GM12878 (cell line): ENCODE measurements around the gene POLD1. TPM values are rescaled to one million over a fixed set of nuclear protein-coding genes. Genes with fewer than 3 reads are reported as not detected.

Source experiments
- EGR1 ChIP-seq, 2 experiments: IDR thresholded peaks; 1 replicate in 1 of 2; 2 replicates in 1 of 2; pipeline ENCODE4 v1.6.1; 2011 to 2012; ENCODE audit warnings: low read depth in 2 of 2, low read length in 2 of 2, borderline replicate concordance in 1 of 2, mild to moderate bottlenecking in 1 of 2, moderate library complexity in 1 of 2
- ETV6 ChIP-seq, 2 experiments: fragments of 450-650 bp in 1 of 2; IDR thresholded peaks in 1 of 2; conservative IDR thresholded peaks in 1 of 2; 2 replicates each; pipeline ENCODE4 v1.6.1; 2014; ENCODE audit warnings: antibody characterized with exemption in 1 of 2, borderline replicate concordance in 1 of 2, low read depth in 1 of 2, mild to moderate bottlenecking in 1 of 2, moderate library complexity in 1 of 2
- HCFC1 ChIP-seq: fragments of 150-350 bp; IDR thresholded peaks from 2 replicates; pipeline ENCODE4 v1.6.1; 2014; ENCODE audit warnings: low read length
- JUNB ChIP-seq: IDR thresholded peaks from 2 replicates; pipeline ENCODE4 v1.6.1; 2016; ENCODE audit warnings: antibody characterized with exemption, mild to moderate bottlenecking
- KAT2A ChIP-seq: conservative IDR thresholded peaks from 2 replicates; pipeline ENCODE4 v1.6.1; 2011; ENCODE audit warnings: low read depth, low read length; ENCODE audit not compliant: control insufficient read depth
- KLF5 ChIP-seq: fragments of 450-650 bp; IDR thresholded peaks from 2 replicates; pipeline ENCODE4 v1.6.1; 2014; ENCODE audit warnings: mild to moderate bottlenecking; ENCODE audit not compliant: partially characterized antibody
- MTA2 ChIP-seq: fragments of 450-650 bp; IDR thresholded peaks from 2 replicates; pipeline ENCODE4 v1.6.1; 2016; ENCODE audit warnings: low read depth, mild to moderate bottlenecking, moderate library complexity
- MTA3 ChIP-seq: IDR thresholded peaks from 2 replicates; pipeline ENCODE4 v1.6.1; 2012; ENCODE audit warnings: low read length, inconsistent platforms, borderline replicate concordance
- NR2C2 ChIP-seq: IDR thresholded peaks from 2 replicates; pipeline ENCODE4 v1.6.1; 2011; ENCODE audit warnings: borderline replicate concordance, low read depth; ENCODE audit not compliant: control insufficient read depth, insufficient read length
- NR2F1 ChIP-seq: fragments of 450-650 bp; conservative IDR thresholded peaks from 2 replicates; pipeline ENCODE4 v1.6.1; 2017; ENCODE audit warnings: mild to moderate bottlenecking
- POLR2AphosphoS5 ChIP-seq: IDR thresholded peaks from 2 replicates; pipeline ENCODE4 v1.6.1; 2011; ENCODE audit warnings: mild to moderate bottlenecking, low read length, inconsistent platforms
- RBBP5 ChIP-seq: fragments of 200-600 bp; sonication (generic); conservative IDR thresholded peaks from 2 replicates; pipeline ENCODE4 v1.6.1; 2016
- RCOR1 ChIP-seq: conservative IDR thresholded peaks from 2 replicates; pipeline ENCODE4 v1.6.1; 2012; ENCODE audit warnings: low read depth, low read length, improper control_type of control experiment
- SMAD5 ChIP-seq: IDR thresholded peaks from 2 replicates; pipeline ENCODE4 v1.6.1; 2016; ENCODE audit warnings: antibody characterized with exemption, low read depth
- TAF1 ChIP-seq: IDR thresholded peaks from 2 replicates; pipeline ENCODE4 v1.6.1; 2011; ENCODE audit warnings: mild to moderate bottlenecking, low read depth, low read length, borderline replicate concordance
- ZSCAN29 ChIP-seq: fragments of 450-650 bp; IDR thresholded peaks from 2 replicates; pipeline ENCODE4 v1.6.1; 2017; ENCODE audit warnings: mild to moderate bottlenecking, moderate library complexity
- polyA plus RNA-seq, 11 experiments: library from polyadenylated mRNA; depleted of rRNA in 4 of 11; unstranded in 6 of 11; stranded (reverse) in 5 of 11; fragments of >200 nt; fragmentation: Nextera tagmentation in 4 of 11; fragmentation: Illumina TruSeq in 1 of 11; extraction: Ambion mirVana in 4 of 11; extraction: Trizol in 1 of 11; gene quantifications; 1 replicate in 1 of 11; 2 replicates in 10 of 11; pipeline versions ENCODE4 v1.2.1 to v1.2.3, GENCODE V29; 2011 to 2016; ENCODE audit warnings: inconsistent platforms in 2 of 11, missing spikeins in 2 of 11, low read depth in 1 of 11
- total RNA-seq, 4 experiments: library from RNA; depleted of rRNA in 3 of 4; stranded (reverse); fragments of >200 nt in 3 of 4; fragmentation: Illumina TruSeq in 1 of 4; extraction: Trizol in 1 of 4; gene quantifications; 2 replicates each; pipeline versions ENCODE4 v1.2.1 to v1.2.3, GENCODE V29; 2013 to 2021
- TF ChIP-seq, protein P1 (sequence below): IDR thresholded peaks from 2 replicates; pipeline ENCODE4 v1.6.1; 2011; ENCODE audit warnings: mild to moderate bottlenecking, low read depth, low read length, moderate library complexity; ENCODE audit not compliant: insufficient replicate concordance
- TF ChIP-seq, protein P2 (sequence below): fragments of 450-650 bp; formaldehyde crosslinking; IDR thresholded peaks from 2 replicates; pipeline ENCODE4 v1.4.0; 2020; ENCODE audit warnings: mild to moderate bottlenecking, moderate library complexity
- TF ChIP-seq, protein P3 (sequence below): IDR thresholded peaks from 2 replicates; pipeline ENCODE4 v1.6.1; 2011; ENCODE audit warnings: low read depth, mild to moderate bottlenecking, low read length, moderate library complexity, borderline replicate concordance; ENCODE audit errors: extremely low read depth
- TF ChIP-seq, protein P4 (sequence below): IDR thresholded peaks from 2 replicates; pipeline ENCODE4 v1.6.1; 2011; ENCODE audit warnings: low read depth, low read length, improper control_type of control experiment, borderline replicate concordance

POLD1 gene
- total and polyA plus RNA-seq, 10 of the 15 experiments (the other 5 are each of a cell fraction or from before 2014, with no cell fraction given), result 0.76 to 165 (median 63.4) TPM

DNA sequence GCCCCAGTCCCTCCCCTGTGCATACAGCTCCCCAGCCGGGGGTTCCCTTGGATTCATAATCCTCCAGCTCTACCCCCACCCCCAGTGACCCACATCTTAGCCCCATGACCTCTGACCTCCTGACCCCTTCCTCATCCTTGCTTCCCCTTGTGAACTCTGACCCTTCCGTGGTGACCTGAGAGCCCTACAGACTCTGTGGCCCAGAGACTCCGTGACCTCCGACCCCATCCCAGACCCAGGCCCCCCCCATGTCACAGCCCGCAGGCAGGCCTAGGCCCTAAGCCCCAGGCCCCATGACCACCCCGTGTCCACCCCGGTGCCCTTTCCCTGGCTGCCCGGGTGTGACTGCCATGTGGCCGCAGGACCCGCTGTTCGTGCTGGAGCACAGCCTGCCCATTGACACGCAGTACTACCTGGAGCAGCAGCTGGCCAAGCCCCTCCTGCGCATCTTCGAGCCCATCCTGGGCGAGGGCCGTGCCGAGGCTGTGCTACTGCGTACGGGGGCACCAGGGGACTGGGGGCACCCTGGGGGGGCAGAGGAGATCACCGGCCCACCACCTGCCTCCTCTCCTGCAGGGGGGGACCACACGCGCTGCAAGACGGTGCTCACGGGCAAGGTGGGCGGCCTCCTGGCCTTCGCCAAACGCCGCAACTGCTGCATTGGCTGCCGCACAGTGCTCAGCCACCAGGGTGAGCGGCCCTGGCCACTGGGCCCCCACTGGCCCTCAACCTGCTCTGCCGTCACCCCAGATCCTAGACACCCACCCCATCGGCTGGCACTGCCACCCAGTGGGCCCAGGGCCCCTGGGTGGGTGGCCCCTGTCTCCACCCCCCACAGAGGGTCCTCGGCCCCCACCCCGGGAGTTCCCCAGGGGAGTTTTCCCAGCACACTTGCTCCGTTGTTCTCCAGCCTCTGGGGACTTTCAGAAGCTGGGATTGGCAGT is 32.2 kb downstream of the POLD1 start (continued):
- TF ChIP-seq, protein P1, sequence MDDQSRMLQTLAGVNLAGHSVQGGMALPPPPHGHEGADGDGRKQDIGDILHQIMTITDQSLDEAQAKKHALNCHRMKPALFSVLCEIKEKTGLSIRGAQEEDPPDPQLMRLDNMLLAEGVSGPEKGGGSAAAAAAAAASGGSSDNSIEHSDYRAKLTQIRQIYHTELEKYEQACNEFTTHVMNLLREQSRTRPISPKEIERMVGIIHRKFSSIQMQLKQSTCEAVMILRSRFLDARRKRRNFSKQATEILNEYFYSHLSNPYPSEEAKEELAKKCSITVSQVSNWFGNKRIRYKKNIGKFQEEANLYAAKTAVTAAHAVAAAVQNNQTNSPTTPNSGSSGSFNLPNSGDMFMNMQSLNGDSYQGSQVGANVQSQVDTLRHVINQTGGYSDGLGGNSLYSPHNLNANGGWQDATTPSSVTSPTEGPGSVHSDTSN, result no peak
- TF ChIP-seq SMAD5, result no peak
- TF ChIP-seq NR2F1, result peak; percentile 100
- TF ChIP-seq RBBP5, result no peak
- peak; percentile 77 for TF ChIP-seq NR2C2
- TF ChIP-seq JUNB, result no peak
- no peak for TF ChIP-seq MTA3
- no peak for TF ChIP-seq HCFC1
- TF ChIP-seq RCOR1, result no peak
- no peak for TF ChIP-seq KLF5
- no peak for TF ChIP-seq KAT2A
- TF ChIP-seq, protein P2, sequence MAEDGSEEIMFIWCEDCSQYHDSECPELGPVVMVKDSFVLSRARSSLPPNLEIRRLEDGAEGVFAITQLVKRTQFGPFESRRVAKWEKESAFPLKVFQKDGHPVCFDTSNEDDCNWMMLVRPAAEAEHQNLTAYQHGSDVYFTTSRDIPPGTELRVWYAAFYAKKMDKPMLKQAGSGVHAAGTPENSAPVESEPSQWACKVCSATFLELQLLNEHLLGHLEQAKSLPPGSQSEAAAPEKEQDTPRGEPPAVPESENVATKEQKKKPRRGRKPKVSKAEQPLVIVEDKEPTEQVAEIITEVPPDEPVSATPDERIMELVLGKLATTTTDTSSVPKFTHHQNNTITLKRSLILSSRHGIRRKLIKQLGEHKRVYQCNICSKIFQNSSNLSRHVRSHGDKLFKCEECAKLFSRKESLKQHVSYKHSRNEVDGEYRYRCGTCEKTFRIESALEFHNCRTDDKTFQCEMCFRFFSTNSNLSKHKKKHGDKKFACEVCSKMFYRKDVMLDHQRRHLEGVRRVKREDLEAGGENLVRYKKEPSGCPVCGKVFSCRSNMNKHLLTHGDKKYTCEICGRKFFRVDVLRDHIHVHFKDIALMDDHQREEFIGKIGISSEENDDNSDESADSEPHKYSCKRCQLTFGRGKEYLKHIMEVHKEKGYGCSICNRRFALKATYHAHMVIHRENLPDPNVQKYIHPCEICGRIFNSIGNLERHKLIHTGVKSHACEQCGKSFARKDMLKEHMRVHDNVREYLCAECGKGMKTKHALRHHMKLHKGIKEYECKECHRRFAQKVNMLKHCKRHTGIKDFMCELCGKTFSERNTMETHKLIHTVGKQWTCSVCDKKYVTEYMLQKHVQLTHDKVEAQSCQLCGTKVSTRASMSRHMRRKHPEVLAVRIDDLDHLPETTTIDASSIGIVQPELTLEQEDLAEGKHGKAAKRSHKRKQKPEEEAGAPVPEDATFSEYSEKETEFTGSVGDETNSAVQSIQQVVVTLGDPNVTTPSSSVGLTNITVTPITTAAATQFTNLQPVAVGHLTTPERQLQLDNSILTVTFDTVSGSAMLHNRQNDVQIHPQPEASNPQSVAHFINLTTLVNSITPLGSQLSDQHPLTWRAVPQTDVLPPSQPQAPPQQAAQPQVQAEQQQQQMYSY (CRISPR knock-in tag), result no peak
- TF ChIP-seq, protein P3, sequence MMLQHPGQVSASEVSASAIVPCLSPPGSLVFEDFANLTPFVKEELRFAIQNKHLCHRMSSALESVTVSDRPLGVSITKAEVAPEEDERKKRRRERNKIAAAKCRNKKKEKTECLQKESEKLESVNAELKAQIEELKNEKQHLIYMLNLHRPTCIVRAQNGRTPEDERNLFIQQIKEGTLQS, result no peak
- TF ChIP-seq ZSCAN29, result no peak
- TF ChIP-seq, protein P4, sequence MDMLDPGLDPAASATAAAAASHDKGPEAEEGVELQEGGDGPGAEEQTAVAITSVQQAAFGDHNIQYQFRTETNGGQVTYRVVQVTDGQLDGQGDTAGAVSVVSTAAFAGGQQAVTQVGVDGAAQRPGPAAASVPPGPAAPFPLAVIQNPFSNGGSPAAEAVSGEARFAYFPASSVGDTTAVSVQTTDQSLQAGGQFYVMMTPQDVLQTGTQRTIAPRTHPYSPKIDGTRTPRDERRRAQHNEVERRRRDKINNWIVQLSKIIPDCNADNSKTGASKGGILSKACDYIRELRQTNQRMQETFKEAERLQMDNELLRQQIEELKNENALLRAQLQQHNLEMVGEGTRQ, result no peak
- no peak for TF ChIP-seq POLR2AphosphoS5
- TF ChIP-seq EGR1 (IDR thresholded peaks at IDR 0.05; ENCODE audit: borderline replicate concordance in 1 of 2, low read depth in 2 of 2, low read length in 2 of 2), result no peak
- no peak for TF ChIP-seq ETV6 (conservative IDR thresholded peaks at IDR 0.05 in 1 of 2, IDR thresholded peaks at IDR 0.05 in 1 of 2; ENCODE audit: borderline replicate concordance in 1 of 2, low read depth in 1 of 2)
- TF ChIP-seq MTA2, result peak; percentile 90
- no peak for TF ChIP-seq TAF1
